Breast epithelium (tissue), 3 donors: ENCODE measurements around the gene NOM1.
"Not testable (repeated sequence)": the region's sequence is repeated elsewhere in the genome, so short reads cannot be mapped to it uniquely, and the experiment has no call there.

Source experiments
- POLR2A ChIP-seq: fragments of 450-650 bp; IDR thresholded peaks from one replicate; pipeline ENCODE4 v1.6.1; 2016; ENCODE audit warnings: antibody characterized with exemption, mild to moderate bottlenecking, moderate library complexity
- POLR2AphosphoS5 ChIP-seq, 3 donors: sonication (generic); formaldehyde crosslinking; IDR thresholded peaks; one replicate each; pipeline ENCODE4 v1.6.1; 2017; ENCODE audit warnings: antibody characterized with exemption in 3 of 3
- TF ChIP-seq, protein P1 (sequence below), 3 donors: fragments of 450-650 bp; IDR thresholded peaks; one replicate each; pipeline ENCODE4 v1.5.1; 2016 to 2017; ENCODE audit warnings: antibody characterized with exemption in 3 of 3, mild to moderate bottlenecking in 3 of 3, moderate library complexity in 3 of 3

DNA sequence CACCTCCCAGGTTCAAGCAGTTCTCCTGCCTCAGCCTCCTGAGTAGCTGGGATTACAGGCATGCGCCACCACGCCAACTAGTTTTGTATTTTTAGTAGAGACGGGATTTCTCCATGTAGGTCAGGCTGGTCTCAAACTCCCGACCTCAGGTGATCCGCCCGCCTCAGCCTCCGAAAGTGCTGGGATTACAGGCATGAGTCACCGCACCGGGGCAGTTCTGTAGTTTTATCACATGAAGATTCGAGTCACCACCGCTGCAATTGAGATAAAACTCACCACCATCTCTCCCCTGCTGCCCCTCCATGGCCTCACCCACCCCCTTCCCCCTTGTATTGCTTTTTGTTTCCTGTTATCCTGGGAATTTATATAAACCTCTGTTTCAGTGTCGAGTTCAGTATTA, 3.7 kb downstream of the NOM1 start:
- TF ChIP-seq, protein P1, sequence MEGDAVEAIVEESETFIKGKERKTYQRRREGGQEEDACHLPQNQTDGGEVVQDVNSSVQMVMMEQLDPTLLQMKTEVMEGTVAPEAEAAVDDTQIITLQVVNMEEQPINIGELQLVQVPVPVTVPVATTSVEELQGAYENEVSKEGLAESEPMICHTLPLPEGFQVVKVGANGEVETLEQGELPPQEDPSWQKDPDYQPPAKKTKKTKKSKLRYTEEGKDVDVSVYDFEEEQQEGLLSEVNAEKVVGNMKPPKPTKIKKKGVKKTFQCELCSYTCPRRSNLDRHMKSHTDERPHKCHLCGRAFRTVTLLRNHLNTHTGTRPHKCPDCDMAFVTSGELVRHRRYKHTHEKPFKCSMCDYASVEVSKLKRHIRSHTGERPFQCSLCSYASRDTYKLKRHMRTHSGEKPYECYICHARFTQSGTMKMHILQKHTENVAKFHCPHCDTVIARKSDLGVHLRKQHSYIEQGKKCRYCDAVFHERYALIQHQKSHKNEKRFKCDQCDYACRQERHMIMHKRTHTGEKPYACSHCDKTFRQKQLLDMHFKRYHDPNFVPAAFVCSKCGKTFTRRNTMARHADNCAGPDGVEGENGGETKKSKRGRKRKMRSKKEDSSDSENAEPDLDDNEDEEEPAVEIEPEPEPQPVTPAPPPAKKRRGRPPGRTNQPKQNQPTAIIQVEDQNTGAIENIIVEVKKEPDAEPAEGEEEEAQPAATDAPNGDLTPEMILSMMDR (IDR thresholded peaks at IDR 0.05) = not testable (repeated sequence)
- not testable (repeated sequence) for TF ChIP-seq POLR2AphosphoS5 (IDR thresholded peaks at IDR 0.05); POLR2A
